ENCODE data around the gene TBX20.

DNA sequence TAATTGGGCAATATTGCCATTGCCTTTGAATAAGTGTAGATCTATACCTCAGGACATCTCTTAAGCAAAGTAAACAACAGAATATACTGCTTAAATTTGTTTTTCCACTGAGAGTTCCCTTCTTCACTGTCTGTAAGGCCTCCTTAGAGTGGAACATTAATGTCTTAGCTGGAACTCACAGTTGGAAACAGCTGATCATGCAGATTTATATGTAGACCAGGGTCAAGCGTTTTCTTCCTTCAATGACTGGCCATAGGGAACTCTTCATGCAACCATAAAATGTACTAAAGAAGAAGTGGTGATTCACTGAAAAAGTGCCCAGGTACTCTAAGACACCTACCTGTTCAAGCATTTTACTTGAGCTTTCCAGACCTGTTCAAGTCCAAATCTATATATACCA, 18.3 kb upstream of the TBX20 start:
- TF ChIP-seq SNAI2 (CRISPR knock-in tag; IDR thresholded peaks at IDR 0.05) (no peak), ARNTL (CRISPR knock-in tag; IDR thresholded peaks at IDR 0.05; ENCODE audit: borderline replicate concordance, low read depth) (no peak), PPARA (CRISPR knock-in tag; IDR thresholded peaks at IDR 0.05; ENCODE audit: borderline replicate concordance) (no peak), ZFP3 (CRISPR knock-in tag; IDR thresholded peaks at IDR 0.05) (no peak), ZC3H10 (CRISPR knock-in tag; IDR thresholded peaks at IDR 0.05) (no peak)
- TF ChIP-seq, protein P1, sequence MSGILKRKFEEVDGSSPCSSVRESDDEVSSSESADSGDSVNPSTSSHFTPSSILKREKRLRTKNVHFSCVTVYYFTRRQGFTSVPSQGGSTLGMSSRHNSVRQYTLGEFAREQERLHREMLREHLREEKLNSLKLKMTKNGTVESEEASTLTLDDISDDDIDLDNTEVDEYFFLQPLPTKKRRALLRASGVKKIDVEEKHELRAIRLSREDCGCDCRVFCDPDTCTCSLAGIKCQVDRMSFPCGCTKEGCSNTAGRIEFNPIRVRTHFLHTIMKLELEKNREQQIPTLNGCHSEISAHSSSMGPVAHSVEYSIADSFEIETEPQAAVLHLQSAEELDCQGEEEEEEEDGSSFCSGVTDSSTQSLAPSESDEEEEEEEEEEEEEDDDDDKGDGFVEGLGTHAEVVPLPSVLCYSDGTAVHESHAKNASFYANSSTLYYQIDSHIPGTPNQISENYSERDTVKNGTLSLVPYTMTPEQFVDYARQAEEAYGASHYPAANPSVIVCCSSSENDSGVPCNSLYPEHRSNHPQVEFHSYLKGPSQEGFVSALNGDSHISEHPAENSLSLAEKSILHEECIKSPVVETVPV (CRISPR knock-in tag; IDR thresholded peaks at IDR 0.05), result no peak
- TF ChIP-seq, protein P2, sequence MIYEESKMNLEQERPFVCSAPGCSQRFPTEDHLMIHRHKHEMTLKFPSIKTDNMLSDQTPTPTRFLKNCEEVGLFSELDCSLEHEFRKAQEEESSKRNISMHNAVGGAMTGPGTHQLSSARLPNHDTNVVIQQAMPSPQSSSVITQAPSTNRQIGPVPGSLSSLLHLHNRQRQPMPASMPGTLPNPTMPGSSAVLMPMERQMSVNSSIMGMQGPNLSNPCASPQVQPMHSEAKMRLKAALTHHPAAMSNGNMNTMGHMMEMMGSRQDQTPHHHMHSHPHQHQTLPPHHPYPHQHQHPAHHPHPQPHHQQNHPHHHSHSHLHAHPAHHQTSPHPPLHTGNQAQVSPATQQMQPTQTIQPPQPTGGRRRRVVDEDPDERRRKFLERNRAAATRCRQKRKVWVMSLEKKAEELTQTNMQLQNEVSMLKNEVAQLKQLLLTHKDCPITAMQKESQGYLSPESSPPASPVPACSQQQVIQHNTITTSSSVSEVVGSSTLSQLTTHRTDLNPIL (CRISPR knock-in tag; IDR thresholded peaks at IDR 0.05; ENCODE audit: low read depth), result no peak
